ENCODE measurements around the gene CLECL1.

CLECL1 gene

DNA sequence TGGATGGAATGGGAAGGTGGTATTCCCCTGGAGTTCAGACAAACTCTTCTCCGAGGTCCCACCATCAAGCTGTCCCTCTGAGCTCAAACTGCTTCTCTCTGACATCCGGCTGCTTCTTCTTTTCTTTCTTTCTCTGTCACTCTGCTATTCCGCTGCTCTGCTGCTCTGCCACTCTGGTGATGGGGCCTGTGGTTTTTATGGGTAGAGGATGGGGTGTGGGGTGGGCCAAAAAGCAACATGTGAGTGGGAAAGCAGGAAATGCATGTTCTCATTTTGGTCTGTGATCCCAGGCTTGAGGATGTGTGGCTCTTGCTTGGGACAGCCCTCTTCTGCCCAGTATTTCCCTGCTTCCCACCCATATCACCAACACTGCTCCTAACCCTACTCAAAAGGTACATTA, 30.6 kb downstream of the CLECL1 start:
- TF ChIP-seq, protein P1, sequence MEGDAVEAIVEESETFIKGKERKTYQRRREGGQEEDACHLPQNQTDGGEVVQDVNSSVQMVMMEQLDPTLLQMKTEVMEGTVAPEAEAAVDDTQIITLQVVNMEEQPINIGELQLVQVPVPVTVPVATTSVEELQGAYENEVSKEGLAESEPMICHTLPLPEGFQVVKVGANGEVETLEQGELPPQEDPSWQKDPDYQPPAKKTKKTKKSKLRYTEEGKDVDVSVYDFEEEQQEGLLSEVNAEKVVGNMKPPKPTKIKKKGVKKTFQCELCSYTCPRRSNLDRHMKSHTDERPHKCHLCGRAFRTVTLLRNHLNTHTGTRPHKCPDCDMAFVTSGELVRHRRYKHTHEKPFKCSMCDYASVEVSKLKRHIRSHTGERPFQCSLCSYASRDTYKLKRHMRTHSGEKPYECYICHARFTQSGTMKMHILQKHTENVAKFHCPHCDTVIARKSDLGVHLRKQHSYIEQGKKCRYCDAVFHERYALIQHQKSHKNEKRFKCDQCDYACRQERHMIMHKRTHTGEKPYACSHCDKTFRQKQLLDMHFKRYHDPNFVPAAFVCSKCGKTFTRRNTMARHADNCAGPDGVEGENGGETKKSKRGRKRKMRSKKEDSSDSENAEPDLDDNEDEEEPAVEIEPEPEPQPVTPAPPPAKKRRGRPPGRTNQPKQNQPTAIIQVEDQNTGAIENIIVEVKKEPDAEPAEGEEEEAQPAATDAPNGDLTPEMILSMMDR (IDR thresholded peaks at IDR 0.05; ENCODE audit: low read depth, low read length), result no peak
- H3K4me3 ChIP-seq (replicated peaks in 1 of 2; ENCODE audit: low read depth in 2 of 2, low read length in 2 of 2), result no peak overlapping the region
- no peak for DNase-seq (ENCODE audit: low read depth in 2 of 2)

DNA sequence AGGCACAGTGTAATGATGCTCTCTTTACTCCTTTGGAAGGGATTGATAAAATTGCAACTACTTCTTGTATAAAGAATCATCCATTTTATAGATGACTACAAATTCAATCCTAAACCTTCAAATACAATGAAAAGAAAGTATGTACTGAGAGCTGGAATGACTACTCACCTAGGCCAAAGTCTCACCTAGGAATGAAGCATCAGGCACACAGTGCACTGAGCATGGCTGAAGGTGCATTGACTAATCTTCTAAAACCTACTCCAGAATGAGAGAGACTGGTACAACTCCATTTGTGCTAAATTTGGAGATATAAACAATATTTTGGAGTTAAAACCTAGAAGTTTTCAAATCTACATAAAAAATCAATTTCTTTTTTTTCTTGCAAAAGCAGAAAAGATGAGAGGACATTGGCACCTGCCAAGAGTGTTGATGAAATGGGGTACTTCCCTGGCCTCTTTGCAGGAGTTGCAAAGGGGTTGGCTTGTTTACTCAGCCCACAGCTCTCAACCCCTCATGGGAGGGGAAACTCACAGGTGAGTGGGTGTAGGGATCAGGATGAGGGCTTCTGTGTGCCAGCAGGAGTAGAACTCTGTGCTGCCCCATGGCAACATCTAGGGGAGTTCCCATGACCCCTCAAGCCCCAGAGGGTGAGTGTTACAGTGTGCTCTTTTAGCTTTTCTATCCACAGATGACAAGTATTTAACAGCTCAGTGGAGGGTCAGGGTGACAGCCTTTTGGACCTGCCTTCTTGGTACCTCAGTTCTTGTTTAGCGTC, 31.3 kb downstream of the CLECL1 start:
- DNase-seq (ENCODE audit: low read depth in 2 of 2), result no peak
- TF ChIP-seq, protein P1 (IDR thresholded peaks at IDR 0.05; ENCODE audit: low read depth, low read length), result no peak

DNA sequence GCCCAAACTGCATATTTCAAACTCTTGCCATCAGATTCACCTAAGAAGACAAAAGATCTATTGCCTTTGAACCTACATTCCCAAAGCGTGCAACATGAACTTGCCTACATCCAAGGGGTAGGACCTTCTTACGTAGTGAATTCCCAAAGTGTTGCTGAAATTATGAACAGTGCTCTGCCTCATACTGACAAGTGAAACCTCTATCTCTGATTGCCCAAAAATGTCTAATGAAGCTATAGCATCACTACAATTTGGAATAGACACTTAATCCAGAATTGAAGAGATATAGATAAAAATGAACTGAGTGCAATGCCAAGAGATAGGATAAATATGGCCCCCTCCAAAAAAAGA, 32.3 kb downstream of the CLECL1 start:
- no peak overlapping the region for H3K4me3 ChIP-seq (replicated peaks in 1 of 2; ENCODE audit: low read depth in 2 of 2, low read length in 2 of 2)
- peak in 1 of 2 donors; percentile 33 for DNase-seq (ENCODE audit: low read depth in 2 of 2)
- TF ChIP-seq, protein P1 (IDR thresholded peaks at IDR 0.05; ENCODE audit: low read depth, low read length), result no peak

More for the DNA sequence above, 31.3 kb downstream of the CLECL1 start:
- no peak overlapping the region for H3K4me3 ChIP-seq (replicated peaks in 1 of 2; ENCODE audit: low read depth in 2 of 2, low read length in 2 of 2)

DNA sequence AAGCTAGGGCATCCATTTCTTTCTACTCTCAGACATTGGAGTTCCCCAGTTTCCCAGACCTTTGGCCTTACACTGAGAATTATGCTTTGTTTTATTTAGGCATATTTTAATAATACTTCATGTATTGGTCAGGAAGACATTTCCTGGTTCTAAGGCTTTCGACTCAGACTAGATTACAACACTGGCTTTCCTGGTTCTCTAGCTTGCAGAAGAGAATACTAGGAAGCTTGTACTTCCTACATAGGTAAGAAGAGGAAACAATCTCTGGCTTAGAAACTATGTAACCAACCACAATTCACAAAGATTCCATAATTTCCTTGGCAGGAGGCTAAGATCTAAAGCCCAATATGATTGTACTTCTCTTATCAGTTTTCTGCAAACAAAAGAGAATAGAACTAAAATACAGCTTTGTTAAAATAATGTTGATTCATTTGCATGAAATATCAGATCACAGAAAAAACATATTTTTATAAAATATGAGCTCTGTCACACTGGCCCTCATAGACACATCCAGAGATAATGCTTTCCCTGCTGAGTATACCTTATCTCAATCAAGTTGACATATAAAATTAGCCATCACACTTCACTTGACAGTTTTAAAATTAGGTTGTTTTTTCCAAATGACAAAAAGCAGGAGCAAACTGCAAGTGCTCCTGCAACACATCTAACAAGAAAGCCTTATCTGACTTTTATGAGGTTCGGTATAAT, 32.8 kb downstream of the CLECL1 start:
- TF ChIP-seq, protein P1 (IDR thresholded peaks at IDR 0.05; ENCODE audit: low read depth, low read length), result no peak
- peak; percentile 32 to 42 for DNase-seq (ENCODE audit: low read depth in 2 of 2)
- no peak overlapping the region for H3K4me3 ChIP-seq (replicated peaks in 1 of 2; ENCODE audit: low read depth in 2 of 2, low read length in 2 of 2)

DNA sequence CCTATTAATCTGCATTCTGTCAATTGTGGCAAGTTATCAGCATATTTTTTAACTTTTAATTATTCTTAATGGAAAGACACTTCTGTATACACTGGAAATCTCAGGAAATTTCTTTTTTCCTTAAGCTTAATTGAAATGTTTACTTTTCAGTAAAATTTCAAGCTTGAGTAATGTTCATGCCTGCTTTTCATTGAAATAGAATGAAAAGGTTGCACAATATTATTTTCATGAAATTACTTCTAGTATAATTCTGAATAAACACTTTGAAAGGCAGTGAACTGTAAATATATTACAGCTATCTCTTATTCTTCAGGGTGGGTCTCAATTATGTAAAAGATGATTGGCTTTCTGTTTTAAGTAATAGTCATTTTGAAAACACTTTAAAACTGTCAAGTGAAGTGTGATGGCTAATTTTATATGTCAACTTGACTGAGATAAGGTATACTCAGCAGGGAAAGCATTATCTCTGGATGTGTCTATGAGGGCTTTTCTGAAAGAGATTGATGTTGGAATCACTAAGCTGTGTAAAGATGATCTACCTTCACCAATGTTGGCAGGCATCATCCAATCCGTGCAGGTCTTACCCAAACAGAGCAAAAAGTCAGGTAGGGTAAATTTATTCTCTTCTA, 33.5 kb downstream of the CLECL1 start:
- H3K4me3 ChIP-seq (replicated peaks in 1 of 2; ENCODE audit: low read depth in 2 of 2, low read length in 2 of 2), result no peak overlapping the region
- TF ChIP-seq, protein P1 (IDR thresholded peaks at IDR 0.05; ENCODE audit: low read depth, low read length), result no peak
- DNase-seq (ENCODE audit: low read depth in 2 of 2), result no peak

DNA sequence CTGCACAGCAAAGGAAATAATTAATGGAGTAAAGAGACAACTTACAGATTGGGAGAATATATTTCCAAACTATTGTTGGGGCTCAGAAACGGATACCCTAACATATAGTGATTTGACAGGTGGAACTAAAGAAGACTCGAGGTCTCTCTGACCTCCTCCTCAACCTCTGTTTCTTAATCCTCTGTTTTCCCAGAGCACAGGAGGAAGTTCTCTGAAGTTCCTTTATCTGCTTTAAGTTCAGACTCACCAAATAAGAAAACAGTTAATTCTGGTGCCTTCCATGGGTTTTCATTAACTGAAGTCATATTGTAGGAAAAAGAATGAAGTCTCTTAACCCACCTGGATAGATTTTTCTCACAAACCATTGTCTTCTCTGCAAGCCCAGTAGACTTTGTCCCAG, 34.2 kb downstream of the CLECL1 start:
- no peak overlapping the region for H3K4me3 ChIP-seq (replicated peaks in 1 of 2; ENCODE audit: low read depth in 2 of 2, low read length in 2 of 2)
- TF ChIP-seq, protein P1 (IDR thresholded peaks at IDR 0.05; ENCODE audit: low read depth, low read length), result no peak
- no peak for DNase-seq (ENCODE audit: low read depth in 2 of 2)
